HUDEP-2 (cell line): ENCODE results near the gene ATP6AP1.
"Not testable (repeated sequence)": the region's sequence is repeated elsewhere in the genome, so short reads cannot be mapped to it uniquely, and the experiment has no call there.

Experiments
- DNase-seq, 76 experiments: peaks; one replicate each; lab custom pipeline; 2025; ENCODE audit not compliant: unreplicated experiment in 76 of 76; lab: John Stamatoyannopoulos, UW

Gene ATP6AP1, protein sequence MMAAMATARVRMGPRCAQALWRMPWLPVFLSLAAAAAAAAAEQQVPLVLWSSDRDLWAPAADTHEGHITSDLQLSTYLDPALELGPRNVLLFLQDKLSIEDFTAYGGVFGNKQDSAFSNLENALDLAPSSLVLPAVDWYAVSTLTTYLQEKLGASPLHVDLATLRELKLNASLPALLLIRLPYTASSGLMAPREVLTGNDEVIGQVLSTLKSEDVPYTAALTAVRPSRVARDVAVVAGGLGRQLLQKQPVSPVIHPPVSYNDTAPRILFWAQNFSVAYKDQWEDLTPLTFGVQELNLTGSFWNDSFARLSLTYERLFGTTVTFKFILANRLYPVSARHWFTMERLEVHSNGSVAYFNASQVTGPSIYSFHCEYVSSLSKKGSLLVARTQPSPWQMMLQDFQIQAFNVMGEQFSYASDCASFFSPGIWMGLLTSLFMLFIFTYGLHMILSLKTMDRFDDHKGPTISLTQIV

DNA sequence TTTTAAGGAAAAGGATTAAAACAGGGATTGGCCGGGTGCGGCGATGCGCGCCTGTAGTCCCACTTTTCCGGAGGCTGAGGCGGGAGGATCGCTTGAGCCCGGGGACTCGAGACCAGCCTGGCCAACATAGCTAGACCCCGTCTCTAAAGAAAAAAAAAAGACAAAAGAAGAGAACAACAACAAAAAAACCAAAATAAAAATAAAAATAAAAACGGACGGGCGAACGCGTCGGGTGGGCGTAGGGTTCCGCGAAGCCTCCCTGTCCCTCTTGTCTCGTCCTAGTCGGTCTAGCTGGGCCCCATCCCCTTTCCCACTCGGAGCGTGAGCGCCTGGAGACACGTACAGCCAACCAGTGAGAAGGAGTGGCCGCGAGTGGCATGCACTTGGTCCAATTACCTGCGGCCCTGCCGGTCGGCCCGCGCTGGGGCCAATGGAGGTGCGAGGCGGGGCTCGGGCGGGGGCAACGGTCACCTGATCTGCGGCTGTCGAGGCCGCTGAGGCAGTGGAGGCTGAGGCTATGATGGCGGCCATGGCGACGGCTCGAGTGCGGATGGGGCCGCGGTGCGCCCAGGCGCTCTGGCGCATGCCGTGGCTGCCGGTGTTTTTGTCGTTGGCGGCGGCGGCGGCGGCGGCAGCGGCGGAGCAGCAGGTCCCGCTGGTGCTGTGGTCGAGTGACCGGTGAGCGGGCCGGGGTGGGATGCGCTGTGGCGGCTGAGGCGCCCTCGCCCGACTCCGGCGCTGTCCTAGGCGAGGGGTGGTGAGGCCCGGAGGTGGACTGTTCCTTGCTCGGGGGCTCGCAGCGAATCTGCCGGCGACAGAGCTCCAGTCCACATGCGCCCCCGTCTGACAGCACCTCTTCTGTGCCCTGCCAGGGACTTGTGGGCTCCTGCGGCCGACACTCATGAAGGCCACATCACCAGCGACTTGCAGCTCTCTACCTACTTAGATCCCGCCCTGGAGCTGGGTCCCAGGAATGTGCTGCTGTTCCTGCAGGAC lies at the start of gene ATP6AP1:
Gene ATP6AP1 (plus strand): TSS at position 502 of the 996 bp plus-strand sequence. CDS start 16 bp downstream, at position 518.
- peak in 74 of 76 experiments; percentile 8 to 91 (median 80) for DNase-seq

- DNase-seq, result peak in 75 of 76 experiments; percentile 31 to 100 (median 98)
These were observed 49.5 kb upstream of the ATP6AP1 start, which contains the start of gene EMD for GRCh38 chrX:154378799-154379568. TSS of gene EMD (plus strand) at chrX:154379295. CDS start at chrX:154379485, 190 bp downstream.

DNA sequence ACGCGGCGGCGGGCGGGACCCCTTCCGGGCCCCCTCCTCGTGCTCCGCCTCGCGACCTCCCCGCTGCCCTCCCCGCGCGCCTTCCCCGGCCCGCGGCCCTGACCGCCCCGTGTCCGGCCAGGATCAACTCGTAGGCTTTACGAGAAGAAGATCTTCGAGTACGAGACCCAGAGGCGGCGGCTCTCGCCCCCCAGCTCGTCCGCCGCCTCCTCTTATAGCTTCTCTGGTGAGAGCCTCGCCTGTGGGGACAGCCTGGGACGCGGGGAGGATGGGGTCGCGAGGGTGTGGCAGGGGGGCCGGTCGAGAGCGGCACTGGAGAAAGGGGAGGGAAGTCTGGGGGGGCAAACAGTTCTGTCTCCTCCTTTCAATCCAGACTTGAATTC lies 48.9 kb upstream of the ATP6AP1 start:
- no peak for DNase-seq

- no peak for DNase-seq
These were observed 48.3 kb upstream of the ATP6AP1 start for GRCh38 chrX:154380153-154380552.

- DNase-seq, result no peak
These were observed 47.7 kb upstream of the ATP6AP1 start for GRCh38 chrX:154380787-154381186.

DNA sequence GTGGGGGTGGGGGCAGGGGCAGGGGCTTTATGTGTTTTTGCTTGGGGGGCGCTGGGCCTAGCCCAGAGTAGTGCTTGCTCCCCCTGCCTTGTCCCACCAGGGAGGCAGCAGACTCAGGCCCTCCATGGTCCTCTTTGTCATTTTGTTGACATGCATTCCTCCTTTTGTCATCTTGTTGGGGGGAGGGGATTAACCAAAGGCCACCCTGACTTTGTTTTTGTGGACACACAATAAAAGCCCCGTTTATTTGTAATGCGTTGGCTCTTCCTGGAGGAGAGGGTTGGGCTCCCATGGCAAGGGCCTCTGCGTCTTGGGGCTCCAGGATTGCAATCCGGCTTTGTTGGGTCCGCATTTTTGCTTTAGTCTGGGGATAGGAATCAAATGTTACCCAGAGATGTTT lies 47.2 kb upstream of the ATP6AP1 start:
- DNase-seq, result no peak

- no peak for DNase-seq
These were observed 45.9 kb upstream of the ATP6AP1 start for GRCh38 chrX:154382483-154383069.

DNA sequence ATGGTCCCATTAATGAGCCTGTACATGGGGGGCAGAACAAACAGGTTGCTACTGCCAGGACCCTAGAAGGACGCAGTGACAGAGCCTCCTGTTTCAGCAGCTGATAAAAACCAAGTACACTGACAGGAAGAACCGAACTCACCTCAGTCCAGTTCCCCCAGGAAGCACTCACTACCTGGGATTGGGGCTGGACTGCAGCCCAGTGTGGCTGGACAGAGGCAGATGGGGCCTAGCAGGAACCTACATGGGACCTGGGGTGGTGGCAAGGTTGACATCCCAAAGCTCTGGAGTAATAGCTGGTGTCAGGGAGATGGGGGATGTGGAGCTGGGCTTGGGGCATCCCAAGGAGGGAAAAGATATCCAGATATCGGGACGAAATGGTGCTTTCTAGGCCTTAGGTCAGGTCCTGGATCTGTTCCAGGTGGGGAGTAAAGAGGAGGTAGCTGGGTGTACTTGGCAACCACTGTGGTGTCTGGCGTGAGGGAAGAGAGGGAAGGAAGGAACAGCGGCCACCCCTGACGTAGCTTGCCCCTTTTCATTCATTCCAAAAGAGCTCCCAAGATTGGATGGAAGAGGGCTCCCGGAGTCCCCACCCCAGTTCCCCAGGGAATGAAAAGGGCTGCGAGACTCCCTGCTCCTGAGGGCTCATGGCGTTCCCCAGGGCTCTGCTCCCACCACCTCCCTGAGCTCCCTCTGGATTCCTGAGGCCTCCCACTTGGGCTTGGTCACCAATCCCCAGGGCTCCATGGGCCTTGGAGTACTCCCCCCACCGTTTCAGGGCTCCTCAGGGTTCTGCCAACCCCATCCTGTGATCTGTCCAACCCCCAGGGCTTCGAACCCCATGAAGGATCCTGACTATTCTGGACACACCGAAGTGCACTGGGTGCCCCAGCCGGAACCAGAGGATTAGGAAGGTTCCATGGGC lies 44.9 kb upstream of the ATP6AP1 start:
- no peak for DNase-seq

DNA sequence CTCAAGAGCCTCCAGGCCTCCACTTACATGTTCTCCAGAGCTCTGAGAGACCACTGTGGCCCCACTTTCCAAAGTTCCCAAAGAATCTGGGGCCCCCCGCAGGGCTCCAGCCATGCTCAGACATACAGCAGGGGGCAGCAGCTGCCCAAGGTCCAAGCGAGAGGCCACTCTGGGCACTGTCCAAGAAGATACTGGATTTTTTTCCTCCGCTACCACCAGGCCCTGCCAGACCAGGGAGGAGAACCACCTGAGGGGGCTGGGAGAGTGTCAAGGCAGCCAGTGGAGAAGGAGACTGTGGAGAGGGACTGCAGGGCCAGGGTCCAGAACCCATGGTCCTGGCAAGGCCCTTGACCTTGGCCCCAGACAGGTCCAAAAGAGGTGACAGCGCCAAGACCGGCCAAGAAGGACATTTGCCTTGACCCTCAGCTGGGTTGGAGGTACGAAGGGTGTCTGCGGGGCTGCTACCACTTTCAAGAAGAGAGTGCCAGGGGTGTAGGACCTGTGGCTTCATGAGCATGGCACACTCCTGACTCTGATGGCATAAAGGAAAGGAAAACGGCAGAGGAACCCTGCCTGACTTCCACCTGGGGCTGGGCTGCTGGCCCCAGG lies 44.1 kb upstream of the ATP6AP1 start:
- DNase-seq, result no peak

DNA sequence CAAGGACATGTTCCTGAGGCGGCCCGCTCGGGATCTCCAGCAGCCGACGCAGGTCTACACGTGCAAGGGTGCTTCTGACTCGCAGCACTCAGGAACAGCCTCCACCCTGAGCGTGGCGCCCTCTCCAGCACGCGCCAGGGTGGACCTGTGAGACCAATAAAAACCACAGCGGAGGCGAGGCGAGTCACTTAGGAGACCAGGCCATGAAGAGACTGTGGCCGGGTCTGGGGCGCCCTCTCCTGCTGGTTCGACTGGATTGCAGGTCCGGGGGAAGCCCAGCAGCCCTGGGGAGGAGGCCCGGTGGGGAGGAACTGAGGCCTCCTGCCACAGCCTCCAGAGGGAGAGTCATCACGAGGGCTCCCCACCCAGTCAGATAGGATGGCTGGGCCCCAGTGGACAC lies 40.4 kb upstream of the ATP6AP1 start:
- DNase-seq, result not testable (repeated sequence)

GRCh38 chrX:154388649-154389048 lies 39.8 kb upstream of the ATP6AP1 start:
- not testable (repeated sequence) for DNase-seq

DNA sequence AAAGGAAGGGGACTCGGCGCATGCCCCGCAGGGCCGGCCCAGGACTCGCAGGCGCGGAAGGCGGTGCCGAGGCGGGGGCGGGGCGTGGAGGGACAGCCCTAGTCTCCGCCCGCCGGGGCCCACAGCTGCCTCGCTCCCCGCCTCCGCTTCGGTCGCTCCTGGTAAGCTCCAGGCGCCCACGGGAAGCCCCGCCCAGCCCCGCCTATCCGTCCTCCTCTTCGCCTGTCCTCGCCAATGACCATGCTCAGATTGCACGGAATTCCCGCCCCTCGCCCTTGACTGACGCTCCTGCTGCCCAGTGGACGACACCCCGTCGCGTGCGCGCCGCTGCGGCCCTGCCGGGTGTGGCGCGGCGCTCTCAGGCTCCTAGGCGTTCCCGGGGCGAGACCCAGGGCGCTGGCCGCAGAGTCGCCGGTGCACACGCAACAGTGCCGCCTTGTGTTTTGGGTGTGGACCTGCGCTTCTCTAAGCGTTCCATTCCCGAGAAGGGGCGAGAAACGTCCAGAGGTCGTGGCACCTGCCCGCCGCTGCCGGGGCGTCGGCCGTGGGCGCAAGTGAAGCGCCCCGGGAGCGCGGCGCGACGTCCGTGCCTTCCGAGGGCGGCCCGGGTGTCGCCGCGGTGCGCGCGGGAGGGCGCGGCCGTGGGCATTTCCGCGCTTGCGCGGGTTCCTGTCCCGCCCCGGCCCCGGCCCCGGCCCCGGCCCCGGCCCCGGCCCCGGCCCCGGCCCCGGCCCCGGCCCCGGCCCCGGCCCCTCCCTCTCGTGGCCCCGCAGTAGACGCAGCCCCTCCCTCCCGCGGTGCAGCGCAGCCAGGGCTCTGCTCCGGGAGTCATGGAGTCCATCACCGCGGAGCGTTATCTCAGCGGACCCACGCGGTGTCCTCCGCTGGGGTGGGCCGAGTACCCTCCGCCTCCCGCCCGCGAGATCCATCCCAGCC lies 38.4 kb upstream of the ATP6AP1 start:
- not testable (repeated sequence) for DNase-seq

DNA sequence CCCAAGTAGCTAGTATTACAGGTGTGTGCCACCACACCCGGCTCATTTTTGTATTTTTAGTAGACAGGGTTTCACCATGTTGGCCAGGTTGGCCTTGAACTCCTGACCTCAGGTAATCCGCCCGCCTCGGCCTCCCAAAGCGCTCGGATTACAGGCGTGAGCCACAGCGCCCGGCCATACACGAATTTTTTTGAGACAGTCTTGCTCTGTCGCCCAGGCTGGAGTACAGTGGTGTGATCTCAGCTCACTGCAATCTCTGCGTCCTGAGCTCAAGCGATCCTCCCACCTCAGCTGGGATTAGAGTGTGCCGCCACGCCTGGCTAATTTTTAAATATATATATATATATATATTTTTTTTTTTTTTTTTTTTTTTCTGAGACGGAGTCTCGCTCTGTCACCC lies 32.1 kb upstream of the ATP6AP1 start:
- DNase-seq, result not testable (repeated sequence)

- peak in 63 of 76 experiments; percentile 0 to 69 (median 53) for DNase-seq
These were observed 31.2 kb upstream of the ATP6AP1 start for GRCh38 chrX:154396973-154397887.

GRCh38 chrX:154397888-154398667 lies 30.4 kb upstream of the ATP6AP1 start, which contains the start of gene RPL10:
TSS of gene RPL10 (plus strand) at chrX:154398377. CDS start at chrX:154398520, 143 bp downstream.
- DNase-seq, result peak in 75 of 76 experiments; percentile 22 to 95 (median 87)
